NCI-H146 (cell line): ENCODE results near the gene SCAANT1.

Experiments used
- DNase-seq: peaks from one replicate; lab custom pipeline; 2025; lab: John Stamatoyannopoulos, UW

The SCAANT1 gene

DNA sequence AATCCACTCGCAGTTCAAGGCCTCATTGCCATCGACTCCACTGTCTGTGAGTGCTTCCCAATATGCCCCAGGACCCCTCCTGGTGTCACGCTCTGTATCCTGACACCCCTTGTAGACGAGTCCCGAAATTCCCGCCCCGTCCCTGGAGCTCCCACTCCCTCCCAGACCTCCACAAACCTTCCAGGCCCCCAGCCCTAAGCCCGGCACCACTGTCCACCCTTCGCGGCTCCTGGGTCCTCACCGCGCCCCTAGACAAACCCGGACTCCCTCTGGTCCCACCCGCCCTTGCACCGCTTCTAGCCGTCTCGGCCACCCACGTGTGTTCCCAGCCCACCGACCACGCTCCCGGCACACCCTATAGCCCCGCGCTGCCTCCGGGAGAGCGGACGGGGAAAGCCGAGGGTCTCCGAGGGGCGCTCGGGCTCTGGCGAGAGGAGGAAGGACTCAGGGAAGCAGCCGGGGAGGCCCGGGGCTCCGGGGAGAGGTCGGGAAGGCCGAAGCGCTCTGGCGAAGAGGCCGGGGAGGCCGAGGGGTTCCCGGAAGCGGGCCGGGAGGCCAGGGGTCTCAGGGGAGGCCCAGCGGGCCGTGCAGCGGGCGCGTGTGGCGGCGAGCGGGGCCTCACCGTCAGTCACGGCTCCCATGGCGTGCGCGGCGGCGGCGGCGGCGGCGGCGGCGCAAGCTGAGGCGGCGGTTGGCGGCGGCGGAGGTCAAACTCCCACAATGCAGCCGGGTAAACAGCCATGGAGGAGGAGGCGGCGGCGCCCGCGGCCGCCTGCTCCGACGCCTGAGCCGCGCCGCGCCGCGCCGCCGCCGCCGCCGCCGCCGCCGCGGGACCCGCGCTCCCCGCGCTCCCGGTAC is 48.8 kb downstream of the SCAANT1 start, which contains the start of the genes ATXN7 and THOC7:
ATXN7 (plus strand) TSS at position 718 of the 858 bp plus-strand sequence. CDS start 48,732 bp downstream, outside the sequence.
THOC7 (minus strand) TSS at position 656 of the 858 bp plus-strand sequence; CDS start at position 641, 15 bp downstream.
- DNase-seq = peak; percentile 54

DNA sequence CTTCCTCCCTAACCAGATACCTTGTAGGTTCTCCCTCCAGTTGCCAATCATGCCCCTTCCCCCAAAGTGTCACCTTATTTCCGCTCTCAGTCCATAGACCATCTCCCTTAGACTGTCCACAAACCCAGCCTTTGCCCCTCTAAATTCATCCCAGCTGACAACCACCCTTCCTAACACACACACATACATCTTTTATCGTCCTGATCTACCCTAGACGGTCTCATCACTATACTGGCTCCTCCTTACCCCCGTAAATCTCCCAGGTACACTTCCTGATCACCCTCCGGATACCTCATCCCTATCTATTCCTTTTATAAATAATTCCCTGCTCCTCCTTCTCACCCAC is 49.4 kb downstream of the SCAANT1 start:
- peak; percentile 37 for DNase-seq
